Measurements from ENCODE around the gene FAM114A1. TPM values are rescaled to one million over a fixed set of nuclear protein-coding genes. Genes with fewer than 3 reads are reported as not detected.

The FAM114A1 gene
- total and polyA plus RNA-seq, 2 of the 4 experiments (the other 2 are of a cell fraction) = 135 to 649 TPM

DNA sequence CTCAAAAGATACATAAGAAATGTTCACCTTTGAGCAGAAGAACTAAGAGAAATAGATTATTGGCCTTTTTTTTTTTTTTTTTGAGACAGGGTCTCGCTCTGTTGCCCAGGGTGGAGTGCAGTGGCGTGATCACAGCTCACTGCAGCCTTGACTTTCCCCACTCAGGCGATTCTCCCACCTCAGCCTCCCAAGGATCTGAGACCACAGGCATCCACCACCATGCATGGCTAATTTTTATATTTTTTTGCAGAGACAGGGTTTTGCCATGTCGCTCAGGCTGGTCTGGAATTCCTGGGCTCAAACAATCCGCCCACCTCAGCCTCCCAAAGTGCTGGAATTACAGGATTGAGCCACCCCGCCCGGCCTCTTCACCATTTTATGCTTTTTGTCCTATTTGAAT, 8.1 kb upstream of the FAM114A1 start:
- peak overlapping the region; percentile 7; the same call in 1 of the 2 replicates for H4K91ac ChIP-seq (ENCODE audit: insufficient read depth, low read depth, low read length)
- no TSS peak for BruUV-seq (replicated peaks)
- no peak overlapping the region for H2BK15ac ChIP-seq (ENCODE audit: low read depth, low read length)
- no peak overlapping the region for H2BK20ac ChIP-seq (ENCODE audit: low read depth, low read length)
- H3K4me2 ChIP-seq (ENCODE audit: low read depth, low read length) = no peak overlapping the region
- no peak overlapping the region for H2AK5ac ChIP-seq (ENCODE audit: low read depth, low read length)
- DNase-seq (no peak), ATAC-seq (ENCODE audit: low read depth) (no peak)
- POLR2A ChIA-PET (ENCODE audit: unreplicated experiment) = no interaction called here
- no peaks in the 10 kb centered on the region for H3K27me3 ChIP-seq (ENCODE audit: control insufficient read depth, insufficient read depth, low read length)
- H3K4me3 ChIP-seq (ENCODE audit: insufficient read depth, low read depth, low read length) = no peak overlapping the region
- H4K8ac ChIP-seq (ENCODE audit: low read depth in 2 of 2, low read length in 2 of 2) = no peak overlapping the region
- CTCF ChIA-PET = no interaction called here
- H3K23ac ChIP-seq (ENCODE audit: low read depth, low read length) = no peak overlapping the region
- TF ChIP-seq NFE2L2 (IDR thresholded peaks at IDR 0.05; ENCODE audit: low read depth, low read length) = no peak
- no peak for TF ChIP-seq ELK1 (IDR thresholded peaks at IDR 0.05; ENCODE audit: borderline replicate concordance, low read depth, low read length)
- no peak for TF ChIP-seq RCOR1 (IDR thresholded peaks at IDR 0.05; ENCODE audit: insufficient replicate concordance, low read length)
- TF ChIP-seq RFX5 (IDR thresholded peaks at IDR 0.05; ENCODE audit: low read depth, low read length) = no peak
- TF ChIP-seq SMC3 (IDR thresholded peaks at IDR 0.05; ENCODE audit: low read depth, low read length) = no peak
- TF ChIP-seq FOS (IDR thresholded peaks at IDR 0.05; ENCODE audit: low read depth, low read length) = no peak
- no peak for TF ChIP-seq BHLHE40 (IDR thresholded peaks at IDR 0.05; ENCODE audit: low read depth, low read length)
- TF ChIP-seq MAZ (IDR thresholded peaks at IDR 0.05; ENCODE audit: borderline replicate concordance, low read depth, low read length) = no peak
- TF ChIP-seq, protein P1, sequence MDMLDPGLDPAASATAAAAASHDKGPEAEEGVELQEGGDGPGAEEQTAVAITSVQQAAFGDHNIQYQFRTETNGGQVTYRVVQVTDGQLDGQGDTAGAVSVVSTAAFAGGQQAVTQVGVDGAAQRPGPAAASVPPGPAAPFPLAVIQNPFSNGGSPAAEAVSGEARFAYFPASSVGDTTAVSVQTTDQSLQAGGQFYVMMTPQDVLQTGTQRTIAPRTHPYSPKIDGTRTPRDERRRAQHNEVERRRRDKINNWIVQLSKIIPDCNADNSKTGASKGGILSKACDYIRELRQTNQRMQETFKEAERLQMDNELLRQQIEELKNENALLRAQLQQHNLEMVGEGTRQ (IDR thresholded peaks at IDR 0.05; ENCODE audit: low read depth, low read length) = no peak
- peaks cover 8% of the 10 kb centered on the region for H3K4me1 ChIP-seq (ENCODE audit: control insufficient read depth, insufficient read depth, low read length)
- no peak overlapping the region for H2AFZ ChIP-seq (replicated peaks; ENCODE audit: low read length, poor library complexity)
- no peak overlapping the region for H2AK9ac ChIP-seq (replicated peaks; ENCODE audit: low read depth, low read length, poor library complexity)
- intact Hi-C loops (cut with micrococcal nuclease) = loop anchor here (5.0 to 10.0 kb wide), 3 partner anchors 182 to 797 kb away; no protein-coding TSS in a partner anchor
- H3K56ac ChIP-seq (ENCODE audit: extremely low read depth, insufficient read depth, low read length) = no peak overlapping the region
- no peaks in the 10 kb centered on the region for H3K9me3 ChIP-seq (ENCODE audit: control insufficient read depth, insufficient read depth, low read length)
- no peaks in the 10 kb centered on the region for H4K20me1 ChIP-seq (ENCODE audit: insufficient read depth, low read length)
- H3K79me1 ChIP-seq (ENCODE audit: low read depth in 1 of 2, low read length in 2 of 2) = peaks cover 0 to 3% of the 10 kb centered on the region in 2 experiments; a peak in 1 of 4 replicates
- H3K36me3 ChIP-seq (ENCODE audit: control insufficient read depth, insufficient read depth, low read length) = no peaks in the 10 kb centered on the region
- dilution Hi-C loops (cut with HindIII; ENCODE audit: low sequenced_read_pairs, unreplicated experiment) = no loop called here
- no peak overlapping the region for H3K4ac ChIP-seq (ENCODE audit: low read depth, low read length)
- peaks cover 3% of the 10 kb centered on the region; the same call in 1 of the 2 replicates for H3K9me1 ChIP-seq (ENCODE audit: insufficient read depth, low read length)
- H4K5ac ChIP-seq (ENCODE audit: low read depth, low read length) = no peak overlapping the region
- H2BK120ac ChIP-seq (ENCODE audit: low read depth, low read length) = no peak overlapping the region
- H3K9ac ChIP-seq (ENCODE audit: low read depth, low read length) = no peak overlapping the region
- 100% methylated on average over 1 of the region's 7 CpGs; no CpG with 5 or more reads in 1 of the 2 experiments for WGBS, 2 experiments (ENCODE audit: extremely low coverage in 2 of 2, insufficient read length in 1 of 2)
- H3K27ac ChIP-seq (ENCODE audit: insufficient read depth, low read length) = no peak overlapping the region
- no peak overlapping the region for H3K14ac ChIP-seq (replicated peaks; ENCODE audit: low read depth, low read length)
- H3K18ac ChIP-seq (ENCODE audit: low read depth, low read length) = no peak overlapping the region
- no peak overlapping the region for H2BK5ac ChIP-seq (ENCODE audit: low read depth, low read length, poor library complexity, severe bottlenecking)
- in situ Hi-C loops (cut with MboI; ENCODE audit: low sequenced_read_pairs) = loop anchor here (5.0 kb wide), 1 partner anchor 102 kb away; no protein-coding TSS in a partner anchor
